HG02798 (cell line): Measurements from ENCODE around the gene SLC11A1.

Source experiments
- ATAC-seq: cut with Tn5 transposase; IDR thresholded peaks from one replicate; pipeline ENCODE4 v1.9.1; 2021; ENCODE audit warnings: mild to moderate bottlenecking; ENCODE audit not compliant: unreplicated experiment, poor library complexity

Gene SLC11A1

DNA sequence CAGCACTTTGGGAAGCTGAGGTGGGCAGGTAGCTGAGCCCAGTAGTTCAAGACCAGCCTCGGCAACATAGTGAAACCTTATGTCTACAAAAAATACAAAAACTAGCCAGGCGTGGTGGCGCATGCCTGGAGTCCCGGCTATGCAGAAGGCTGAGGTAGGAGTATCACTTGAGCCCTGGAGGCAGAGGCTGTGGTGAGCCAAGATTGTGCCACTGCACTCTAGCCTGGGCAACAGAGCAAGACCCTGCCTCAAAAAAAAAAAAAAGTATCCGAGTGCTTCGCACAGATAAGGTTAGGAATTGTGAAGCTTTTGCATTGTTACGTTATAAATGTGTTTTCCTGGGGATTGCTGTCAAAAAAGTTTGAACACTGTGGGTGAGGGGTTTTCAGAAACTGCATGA, 21.7 kb downstream of the SLC11A1 start:
- ATAC-seq = no peak

- no peak for ATAC-seq
Measured at GRCh38 chr2:218404351-218405085, 22.4 kb downstream of the SLC11A1 start.

DNA sequence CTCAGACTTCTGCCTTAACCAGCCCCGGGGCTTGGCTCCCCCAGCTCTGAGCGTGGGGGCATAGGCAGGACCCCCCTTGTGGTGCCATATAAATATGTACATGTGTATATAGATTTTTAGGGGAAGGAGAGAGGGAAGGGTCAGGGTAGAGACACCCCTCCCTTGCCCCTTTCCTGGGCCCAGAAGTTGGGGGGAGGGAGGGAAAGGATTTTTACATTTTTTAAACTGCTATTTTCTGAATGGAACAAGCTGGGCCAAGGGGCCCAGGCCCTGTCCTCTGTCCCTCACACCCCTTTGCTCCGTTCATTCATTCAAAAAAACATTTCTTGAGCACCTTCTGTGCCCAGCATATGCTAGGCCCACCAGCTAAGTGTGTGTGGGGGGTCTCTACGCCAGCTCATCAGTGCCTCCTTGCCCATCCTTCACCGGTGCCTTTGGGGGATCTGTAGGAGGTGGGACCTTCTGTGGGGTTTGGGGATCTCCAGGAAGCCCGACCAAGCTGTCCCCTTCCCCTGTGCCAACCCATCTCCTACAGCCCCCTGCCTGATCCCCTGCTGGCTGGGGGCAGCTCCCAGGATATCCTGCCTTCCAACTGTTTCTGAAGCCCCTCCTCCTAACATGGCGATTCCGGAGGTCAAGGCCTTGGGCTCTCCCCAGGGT, 23.1 kb downstream of the SLC11A1 start:
- ATAC-seq = no peak

DNA sequence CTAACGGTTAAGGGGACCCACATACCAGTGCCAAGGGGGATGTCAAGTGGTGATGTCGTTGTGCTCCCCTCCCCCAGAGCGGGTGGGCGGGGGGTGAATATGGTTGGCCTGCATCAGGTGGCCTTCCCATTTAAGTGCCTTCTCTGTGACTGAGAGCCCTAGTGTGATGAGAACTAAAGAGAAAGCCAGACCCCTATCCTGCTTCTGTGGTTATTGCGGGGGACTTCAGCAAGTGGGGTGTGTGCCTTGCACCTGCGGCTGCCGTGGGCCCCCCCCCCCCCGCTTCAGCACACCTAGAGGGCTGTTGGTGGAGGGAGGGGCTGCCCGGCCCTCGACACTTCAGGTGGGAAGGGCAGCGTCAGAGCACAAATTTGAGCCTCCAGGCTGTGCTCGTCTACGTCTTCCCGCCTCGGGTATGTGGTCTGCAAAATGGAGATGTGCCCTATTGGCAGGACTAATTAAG, 23.7 kb downstream of the SLC11A1 start:
- ATAC-seq = peak; percentile 14

GRCh38 chr2:218406209-218406948, 24.3 kb downstream of the SLC11A1 start:
- ATAC-seq = peak; percentile 84

GRCh38 chr2:218406949-218407618, 25.0 kb downstream of the SLC11A1 start:
- no peak for ATAC-seq

- no peak for ATAC-seq
Measured at GRCh38 chr2:218407717-218408116, 25.6 kb downstream of the SLC11A1 start.

DNA sequence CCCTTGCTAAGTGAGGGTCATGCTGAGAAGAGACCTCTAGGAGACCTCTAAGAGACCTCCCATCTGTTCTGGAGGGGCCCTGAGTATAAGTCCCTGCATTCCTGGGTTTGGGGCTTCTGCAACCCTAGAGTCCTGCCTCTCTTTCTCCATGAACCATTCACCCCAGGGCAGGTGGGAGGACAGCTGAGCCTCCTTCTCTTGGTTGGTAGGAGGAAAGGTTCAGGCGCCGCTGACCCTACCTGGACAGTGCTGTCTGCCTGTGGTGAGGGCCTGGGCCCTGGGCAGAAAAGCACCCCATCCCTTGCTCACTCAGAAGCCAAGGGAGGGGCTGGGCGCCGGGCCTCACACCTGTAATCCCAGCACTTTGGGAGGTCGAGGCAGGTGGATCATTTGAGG, 36.2 kb downstream of the SLC11A1 start:
- ATAC-seq = no peak

DNA sequence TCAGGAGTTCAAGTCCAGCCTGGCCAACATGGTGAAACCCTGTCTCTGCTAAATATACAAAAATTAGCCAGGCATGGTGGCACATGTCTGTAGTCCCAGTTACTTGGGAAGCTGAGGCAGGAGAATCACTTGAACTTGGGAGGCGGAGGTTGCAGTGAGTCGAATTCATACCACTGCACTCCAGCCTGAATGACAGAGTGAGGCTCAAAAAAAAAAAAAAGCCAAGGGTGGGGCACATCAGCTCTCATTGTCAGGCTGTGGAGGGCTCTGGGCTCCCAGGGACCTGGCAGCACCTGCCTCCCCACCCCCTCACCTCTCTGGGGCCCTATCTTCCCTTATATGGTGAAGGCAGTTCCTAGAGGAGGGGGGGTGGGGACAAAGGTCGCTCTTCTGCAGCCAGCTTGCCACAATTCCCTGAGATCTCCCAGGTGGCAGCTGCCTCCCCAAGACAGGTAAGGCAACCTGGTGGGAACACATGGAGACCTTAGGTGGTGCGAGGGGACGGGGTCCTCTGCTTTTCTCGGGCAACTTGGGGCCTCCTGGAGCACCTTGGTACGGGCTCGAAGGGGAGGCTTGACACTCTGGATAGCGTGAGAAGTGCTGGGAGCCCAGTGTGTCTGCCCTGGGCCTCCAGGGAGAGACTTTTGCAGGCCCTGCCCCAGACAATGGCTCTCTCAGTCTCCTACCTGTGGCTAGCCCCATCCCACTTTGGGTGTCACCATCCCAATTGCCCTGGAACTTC, 36.8 kb downstream of the SLC11A1 start, which contains the start of gene VIL1:
VIL1 (plus strand) TSS at position 407 of the 742 bp plus-strand sequence. CDS start 4,656 bp downstream, outside the sequence.
- ATAC-seq = no peak

DNA sequence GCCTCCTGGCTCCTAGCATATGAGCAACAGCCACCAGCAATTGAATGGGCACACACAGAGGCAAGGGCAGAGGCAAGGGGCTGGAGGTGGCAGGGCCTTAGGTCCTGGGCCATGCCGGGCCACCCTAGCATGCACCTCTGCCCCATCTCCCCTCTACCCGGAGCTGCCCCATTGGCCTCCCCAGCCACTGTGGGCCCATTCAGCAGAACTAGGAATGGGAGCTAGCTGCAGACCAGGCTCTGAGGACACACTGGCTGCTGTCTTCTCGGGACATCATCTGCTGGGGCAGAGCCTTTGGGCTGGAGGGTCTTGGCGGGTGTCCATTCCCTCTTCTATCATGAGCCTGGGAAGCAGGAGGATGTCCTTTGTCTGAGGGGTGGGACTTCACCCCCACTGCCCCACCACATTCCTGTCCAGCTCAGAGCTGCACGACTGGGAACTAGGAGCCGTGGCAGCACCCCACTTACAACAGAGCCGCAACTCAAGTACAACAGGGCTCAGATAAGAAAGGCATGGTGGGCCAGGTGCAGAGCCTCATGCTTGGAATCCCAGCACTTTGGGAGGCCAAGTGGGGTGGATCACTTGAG, 37.6 kb downstream of the SLC11A1 start:
- no peak for ATAC-seq

- no peak for ATAC-seq
Measured at GRCh38 chr2:218421027-218421426, 39.0 kb downstream of the SLC11A1 start.

- no peak for ATAC-seq
Measured at GRCh38 chr2:218422403-218423086, 40.5 kb downstream of the SLC11A1 start.

- ATAC-seq = no peak
Measured at GRCh38 chr2:218423584-218423983, 41.5 kb downstream of the SLC11A1 start.

DNA sequence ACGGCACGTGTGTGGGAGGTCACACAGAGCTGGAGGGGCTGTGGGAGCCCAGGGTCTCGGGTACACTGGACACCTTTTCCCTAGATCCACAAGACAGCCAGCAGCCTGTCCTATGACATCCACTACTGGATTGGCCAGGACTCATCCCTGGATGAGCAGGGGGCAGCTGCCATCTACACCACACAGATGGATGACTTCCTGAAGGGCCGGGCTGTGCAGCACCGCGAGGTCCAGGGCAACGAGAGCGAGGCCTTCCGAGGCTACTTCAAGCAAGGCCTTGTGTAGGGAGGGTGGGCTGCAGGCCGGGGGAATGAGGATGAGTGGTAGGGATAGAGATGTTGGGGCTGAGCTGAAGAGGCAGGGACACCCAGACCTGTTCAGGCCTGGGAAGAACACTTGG, 43.5 kb downstream of the SLC11A1 start:
- no peak for ATAC-seq

GRCh38 chr2:218427741-218428140, 45.7 kb downstream of the SLC11A1 start:
- ATAC-seq = no peak

DNA sequence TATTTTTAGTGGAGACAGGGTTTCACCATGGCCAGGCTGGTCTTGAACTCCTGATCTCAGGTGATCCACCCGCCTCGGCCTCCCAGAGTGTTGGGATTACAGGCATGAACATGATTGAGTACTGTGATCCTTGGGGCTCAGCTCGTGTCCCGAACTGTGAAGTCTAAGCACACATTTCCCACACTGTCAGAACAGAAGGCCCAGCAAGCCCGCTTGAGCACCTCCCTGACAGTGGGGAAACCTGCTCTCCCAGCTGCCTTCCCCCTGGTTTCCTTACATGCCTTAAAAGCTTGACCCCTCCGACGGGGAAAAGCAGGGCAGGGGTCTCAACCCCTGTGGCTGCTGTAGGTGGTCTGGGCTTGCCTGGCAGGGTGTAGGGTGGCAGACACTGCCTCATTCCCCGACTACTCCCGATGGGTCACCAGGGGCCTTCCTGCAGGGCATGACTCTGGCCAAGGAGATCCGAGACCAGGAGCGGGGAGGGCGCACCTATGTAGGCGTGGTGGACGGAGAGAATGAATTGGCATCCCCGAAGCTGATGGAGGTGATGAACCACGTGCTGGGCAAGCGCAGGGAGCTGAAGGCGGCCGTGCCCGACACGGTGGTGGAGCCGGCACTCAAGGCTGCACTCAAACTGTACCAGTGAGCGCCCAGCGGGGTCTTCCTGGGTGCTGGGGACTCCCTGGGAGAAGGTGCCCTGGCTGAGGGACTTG, 46.9 kb downstream of the SLC11A1 start:
- no peak for ATAC-seq

GRCh38 chr2:218429911-218430692, 48.0 kb downstream of the SLC11A1 start:
- no peak for ATAC-seq

- ATAC-seq = no peak
Measured at GRCh38 chr2:218430721-218431120, 48.6 kb downstream of the SLC11A1 start.
